NCI-H2171 (cell line): ENCODE measurements around the gene TLE6.
A peak's percentile ranks its signal among the peaks of the same experiment; 100 is the strongest.
"Not testable (repeated sequence)": the region's sequence is repeated elsewhere in the genome, so short reads cannot be mapped to it uniquely, and the experiment has no call there.

Source experiments
- DNase-seq: peaks from one replicate; lab custom pipeline; 2025; lab: John Stamatoyannopoulos, UW

Gene TLE6

GRCh38 chr19:2974342-2975041 is 2.9 kb upstream of the TLE6 start:
- DNase-seq: no peak

GRCh38 chr19:2976609-2977000 is 759 bp upstream of the TLE6 start:
- no peak for DNase-seq

GRCh38 chr19:2977746-2978138 is 378 bp downstream of the TLE6 start:
- DNase-seq: no peak

- DNase-seq: no peak
Measured at GRCh38 chr19:2978166-2978767, 903 bp downstream of the TLE6 start.

- DNase-seq: no peak
Measured at GRCh38 chr19:2978772-2979171, 1.4 kb downstream of the TLE6 start.

- no peak for DNase-seq
Measured at GRCh38 chr19:2981898-2982297, 4.5 kb downstream of the TLE6 start.

- DNase-seq: no peak
Measured at GRCh38 chr19:2982561-2982960, 5.2 kb downstream of the TLE6 start.

- DNase-seq: peak; percentile 96
Measured at GRCh38 chr19:2982983-2983350, 5.6 kb downstream of the TLE6 start.

GRCh38 chr19:2983351-2984214 is 6.2 kb downstream of the TLE6 start:
- no peak for DNase-seq

GRCh38 chr19:2984215-2984528 is 6.8 kb downstream of the TLE6 start:
- peak; percentile 99 for DNase-seq

- no peak for DNase-seq
Measured at GRCh38 chr19:2986951-2987524, 9.7 kb downstream of the TLE6 start.

- no peak for DNase-seq
Measured at GRCh38 chr19:2987797-2988196, 10.4 kb downstream of the TLE6 start.

- DNase-seq: no peak
Measured at GRCh38 chr19:2988568-2988967, 11.2 kb downstream of the TLE6 start.

GRCh38 chr19:2989236-2989946 is 12.0 kb downstream of the TLE6 start:
- no peak for DNase-seq

- DNase-seq: not testable (repeated sequence)
Measured at GRCh38 chr19:2992333-2992732, 15.0 kb downstream of the TLE6 start.

GRCh38 chr19:2992958-2993357 is 15.6 kb downstream of the TLE6 start:
- DNase-seq: peak; percentile 36

GRCh38 chr19:2993579-2993978 is 16.2 kb downstream of the TLE6 start:
- DNase-seq: no peak

GRCh38 chr19:2994588-2995131 is 17.3 kb downstream of the TLE6 start:
- no peak for DNase-seq

- no peak for DNase-seq
Measured at GRCh38 chr19:2997720-2998119, 20.4 kb downstream of the TLE6 start.

- DNase-seq: no peak
Measured at GRCh38 chr19:2998642-2999041, 21.3 kb downstream of the TLE6 start.

GRCh38 chr19:3001235-3001800 is 24.0 kb downstream of the TLE6 start:
- DNase-seq: no peak

- DNase-seq: no peak
Measured at GRCh38 chr19:3003046-3003445, 25.7 kb downstream of the TLE6 start.
